Heart left ventricle (tissue), 16 donors: ENCODE results near the gene PDE6B. TPM values are rescaled to one million over a fixed set of nuclear protein-coding genes. Genes with fewer than 3 reads are reported as not detected.

Experiments
- ATAC-seq, 4 donors: fragments of 200-7000 bp; cut with Tn5 transposase; one replicate each; pipeline ENCODE4 v1.9.1; 2020 to 2022; ENCODE audit warnings: moderate library complexity in 4 of 4, mild to moderate bottlenecking in 3 of 4, moderate number of reproducible peaks in 1 of 4
- DNase-seq, 5 donors: peaks; one replicate each; pipeline ENCODE4 v3.0.0-alpha.2; 2020
- H3K27ac ChIP-seq, 12 donors: fragments of 200-600 bp; sonication (generic) in 4 of 12; one replicate each; pipeline versions ENCODE4 v1.5.0 to v1.8.0; 2016 to 2022; ENCODE audit warnings: mild to moderate bottlenecking in 2 of 12
- H3K27me3 ChIP-seq, 9 donors: fragments of 200-600 bp; sonication (generic) in 2 of 9; one replicate each; pipeline versions ENCODE4 v1.5.1 to v1.8.0; 2016 to 2022; ENCODE audit warnings: mild to moderate bottlenecking in 3 of 9
- H3K36me3 ChIP-seq, 9 donors: fragments of 200-600 bp; sonication (generic) in 2 of 9; one replicate each; pipeline versions ENCODE4 v1.5.0 to v1.8.0; 2018 to 2022; ENCODE audit warnings: mild to moderate bottlenecking in 2 of 9
- H3K4me1 ChIP-seq, 12 donors: fragments of 200-600 bp; sonication (generic) in 4 of 12; one replicate each; pipeline versions ENCODE4 v1.5.0 to v1.8.0; 2016 to 2022; ENCODE audit warnings: mild to moderate bottlenecking in 3 of 12
- H3K4me3 ChIP-seq, 12 donors: fragments of 200-600 bp; sonication (generic) in 4 of 12; one replicate each; pipeline versions ENCODE4 v1.5.0 to v1.8.0; 2017 to 2022; ENCODE audit warnings: mild to moderate bottlenecking in 9 of 12, moderate library complexity in 4 of 12
- H3K9me3 ChIP-seq, 12 donors: fragments of 200-600 bp; sonication (generic) in 4 of 12; one replicate each; pipeline versions ENCODE4 v1.5.0 to v1.8.0; 2016 to 2022; ENCODE audit warnings: mild to moderate bottlenecking in 1 of 12
- POLR2A ChIP-seq, 2 donors: fragments of 450-650 bp; IDR thresholded peaks; one replicate each; pipeline ENCODE4 v1.6.1; 2017; ENCODE audit warnings: antibody characterized with exemption in 2 of 2, mild to moderate bottlenecking in 2 of 2, moderate library complexity in 2 of 2
- WGBS, 4 donors: extraction: QIAGEN DNeasy Blood & Tissue Kit in 2 of 4; methylation state at CpG; one replicate each; pipeline versions ENCODE4 v1.1.5 to v1.1.7; 2013 to 2018; 5-methylcytosine and 5-hydroxymethylcytosine counted together
- intact Hi-C, 10 donors: fragments of 100-400 bp; cut with DNase I; formaldehyde crosslinking; loops; one replicate each; pipeline versions ENCODE4 v1.11.1 to v1.14.2; 2022
- polyA plus RNA-seq, 2 donors: library from polyadenylated mRNA; stranded (reverse); fragments of 200-250 nt; gene quantifications; one replicate each; pipeline ENCODE4 v1.2.3, GENCODE V29; 2013
- total RNA-seq, 9 donors: library from RNA; depleted of rRNA in 2 of 9; stranded (reverse); fragments of >200 nt in 2 of 9; fragmentation: NEBNext Ultra II Directional in 3 of 9; extraction: Animal tissue kit (Norgen Biotek cat#: 25700) in 3 of 9; gene quantifications; one replicate each; pipeline versions ENCODE4 v1.1.0 to v1.2.4, GENCODE V29; 2016 to 2023
- TF ChIP-seq, protein P1 (sequence below), 12 donors: fragments of 200-600 bp; sonication (generic) in 4 of 12; IDR thresholded peaks; one replicate each; pipeline versions ENCODE4 v1.5.0 to v1.8.0; 2018 to 2022; ENCODE audit warnings: antibody characterized with exemption in 12 of 12, mild to moderate bottlenecking in 5 of 12
- donor health status: ischemic (EF 13 %, LVEDD 7.1; RV severe dilation, severe dysfunction).
- donor health status: healthy with polysubstance abuse.
- donor health status: DM: no; HTN: yes; CAD: no.
- donor health status: DM: no; HTN: no; CAD: no.
- donor health status: ischemic (EF 25% LVEDD 6.9; RV normal size, moderate dysfunction).
- donor health status: ischemic (EF 25% LVEDD 5.7; RV mildly dilated, moderate dysfunction).
- donor health status: healthy.
- donor health status: DM: yes; HTN: yes; CAD: no.
- donor health status: ischemic (EF 35%, LVEDD 5.7; RV mildly dilated, moderate dysfunction).
- donor health status: nonischemic (EF 11% LVEDD 7.7; RV severe dilation, severe dysfunction).
- donor health status: DM: yes; HTN: yes; CAD: no.
- donor health status: PGD.
- donor health status: ischemic (EF 29% LVEDD 5.4; RV normal size, mild dysfunction).
- donor health status: nonischemic (EF 23%, LVEDD 6.1; RV moderate dilation, normal function).

PDE6B gene
- total and polyA plus RNA-seq, 11 donors: 0.61 to 8.4 (median 3.5) TPM

DNA sequence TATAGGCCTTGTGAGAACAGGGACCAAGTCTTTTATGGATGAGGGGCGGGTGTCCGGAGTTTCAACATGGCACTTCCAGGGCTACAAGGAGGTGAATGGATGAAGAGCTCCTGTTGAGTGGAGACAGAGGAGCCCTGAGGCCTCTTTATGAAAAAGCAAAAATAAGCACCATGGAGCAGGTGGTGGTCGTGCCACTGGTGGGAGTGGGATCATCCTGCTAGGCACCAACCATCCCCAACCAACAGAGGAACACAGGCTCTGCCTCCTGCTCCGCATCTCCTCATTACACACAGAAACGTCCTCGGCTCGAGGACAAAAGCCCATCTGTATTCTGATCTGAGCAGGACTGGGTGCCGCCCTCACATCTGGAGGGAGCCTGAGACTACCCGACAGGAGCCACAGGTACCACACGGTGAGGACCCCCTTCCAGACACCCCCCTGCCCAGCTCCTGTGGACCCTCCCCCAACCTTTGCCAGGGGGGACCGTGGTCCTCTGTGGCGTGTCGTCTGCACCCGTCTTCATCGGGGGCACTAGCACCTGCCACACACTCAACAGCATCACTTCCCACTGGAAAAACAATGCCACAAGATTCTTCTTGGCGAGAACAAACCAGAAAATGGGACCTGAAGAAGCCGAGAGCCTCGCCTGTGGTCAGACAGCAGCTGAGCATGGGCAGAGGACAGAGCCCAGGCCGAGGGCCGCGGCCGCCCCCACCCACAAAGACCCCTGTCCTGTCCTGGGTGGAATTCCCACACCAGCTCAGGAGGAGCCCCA is 3.9 kb upstream of the PDE6B start:
- Histone ChIP-seq H3K4me1 (no peaks in the 10 kb centered on the region), H3K27me3 (peaks cover 0 to 24% (median 0%) of the 10 kb centered on the region in 9 donors), H3K27ac (no peak overlapping the region), H3K4me3 (no peak overlapping the region), H3K9me3 (no peaks in the 10 kb centered on the region), H3K36me3 (no peaks in the 10 kb centered on the region)
- TF ChIP-seq POLR2A (IDR thresholded peaks at IDR 0.05): no peak
- TF ChIP-seq, protein P1, sequence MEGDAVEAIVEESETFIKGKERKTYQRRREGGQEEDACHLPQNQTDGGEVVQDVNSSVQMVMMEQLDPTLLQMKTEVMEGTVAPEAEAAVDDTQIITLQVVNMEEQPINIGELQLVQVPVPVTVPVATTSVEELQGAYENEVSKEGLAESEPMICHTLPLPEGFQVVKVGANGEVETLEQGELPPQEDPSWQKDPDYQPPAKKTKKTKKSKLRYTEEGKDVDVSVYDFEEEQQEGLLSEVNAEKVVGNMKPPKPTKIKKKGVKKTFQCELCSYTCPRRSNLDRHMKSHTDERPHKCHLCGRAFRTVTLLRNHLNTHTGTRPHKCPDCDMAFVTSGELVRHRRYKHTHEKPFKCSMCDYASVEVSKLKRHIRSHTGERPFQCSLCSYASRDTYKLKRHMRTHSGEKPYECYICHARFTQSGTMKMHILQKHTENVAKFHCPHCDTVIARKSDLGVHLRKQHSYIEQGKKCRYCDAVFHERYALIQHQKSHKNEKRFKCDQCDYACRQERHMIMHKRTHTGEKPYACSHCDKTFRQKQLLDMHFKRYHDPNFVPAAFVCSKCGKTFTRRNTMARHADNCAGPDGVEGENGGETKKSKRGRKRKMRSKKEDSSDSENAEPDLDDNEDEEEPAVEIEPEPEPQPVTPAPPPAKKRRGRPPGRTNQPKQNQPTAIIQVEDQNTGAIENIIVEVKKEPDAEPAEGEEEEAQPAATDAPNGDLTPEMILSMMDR (IDR thresholded peaks at IDR 0.05): no peak
- WGBS, 4 donors: 83 to 86% (median 84%) methylated on average over 16 to 22 of the region's 22 CpGs
- intact Hi-C loops: no loop called here
- DNase-seq (peak in 1 of 5 donors; percentile 27), ATAC-seq (no peak)

DNA sequence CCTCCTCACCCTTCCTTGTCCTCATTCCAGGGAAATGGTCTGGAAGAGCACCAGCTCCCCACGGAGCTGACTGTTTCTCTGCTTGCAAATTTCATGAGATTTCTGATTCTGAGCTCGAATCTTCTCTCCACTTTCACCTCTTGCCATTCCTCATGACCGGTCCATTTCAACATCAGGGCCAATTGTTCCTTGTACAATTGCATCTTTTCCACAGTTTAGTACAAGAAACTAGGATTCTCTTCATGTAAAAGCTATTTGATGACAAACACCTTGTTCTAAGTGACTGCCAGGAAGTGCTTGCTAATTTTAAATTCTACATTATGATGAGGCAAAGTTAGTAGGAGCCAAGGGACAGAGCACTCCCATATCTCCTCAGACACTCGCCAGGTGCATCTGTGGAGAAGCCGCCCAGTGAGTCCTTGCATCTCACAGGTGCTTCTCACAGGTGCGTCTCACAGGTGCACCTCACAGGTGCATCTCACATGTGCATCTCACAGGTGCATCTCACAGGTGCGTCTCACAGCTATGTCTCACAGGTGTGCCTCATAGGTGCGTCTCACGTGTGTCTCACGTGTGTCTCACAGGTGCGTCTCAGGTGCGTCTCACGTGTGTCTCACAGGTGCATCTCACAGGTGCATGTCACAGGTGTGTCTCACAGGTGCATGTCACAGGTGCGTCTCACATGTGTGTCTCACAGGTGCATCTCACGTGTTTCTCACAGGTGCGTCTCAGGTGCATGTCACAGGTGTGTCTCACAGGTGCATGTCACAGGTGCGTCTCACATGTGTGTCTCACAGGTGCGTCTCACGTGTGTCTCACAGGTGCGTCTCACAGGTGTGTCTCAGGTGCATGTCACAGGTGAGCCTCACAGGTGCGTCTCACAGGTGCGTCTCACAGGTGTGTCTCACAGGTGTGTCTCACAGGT is 3.0 kb upstream of the PDE6B start:
- Histone ChIP-seq H3K9me3 (no peaks in the 10 kb centered on the region), H3K4me1 (no peaks in the 10 kb centered on the region), H3K4me3 (no peak overlapping the region), H3K36me3 (no peaks in the 10 kb centered on the region), H3K27me3 (peaks cover 0 to 26% (median 0%) of the 10 kb centered on the region in 9 donors), H3K27ac (no peak overlapping the region)
- no peak for ATAC-seq
- DNase-seq: no peak
- TF ChIP-seq, protein P1 (IDR thresholded peaks at IDR 0.05): no peak
- no peak for TF ChIP-seq POLR2A (IDR thresholded peaks at IDR 0.05)
- intact Hi-C loops: no loop called here
- WGBS, 4 donors: 82 to 91% (median 89%) methylated on average over 19 to 22 of the region's 22 CpGs

DNA sequence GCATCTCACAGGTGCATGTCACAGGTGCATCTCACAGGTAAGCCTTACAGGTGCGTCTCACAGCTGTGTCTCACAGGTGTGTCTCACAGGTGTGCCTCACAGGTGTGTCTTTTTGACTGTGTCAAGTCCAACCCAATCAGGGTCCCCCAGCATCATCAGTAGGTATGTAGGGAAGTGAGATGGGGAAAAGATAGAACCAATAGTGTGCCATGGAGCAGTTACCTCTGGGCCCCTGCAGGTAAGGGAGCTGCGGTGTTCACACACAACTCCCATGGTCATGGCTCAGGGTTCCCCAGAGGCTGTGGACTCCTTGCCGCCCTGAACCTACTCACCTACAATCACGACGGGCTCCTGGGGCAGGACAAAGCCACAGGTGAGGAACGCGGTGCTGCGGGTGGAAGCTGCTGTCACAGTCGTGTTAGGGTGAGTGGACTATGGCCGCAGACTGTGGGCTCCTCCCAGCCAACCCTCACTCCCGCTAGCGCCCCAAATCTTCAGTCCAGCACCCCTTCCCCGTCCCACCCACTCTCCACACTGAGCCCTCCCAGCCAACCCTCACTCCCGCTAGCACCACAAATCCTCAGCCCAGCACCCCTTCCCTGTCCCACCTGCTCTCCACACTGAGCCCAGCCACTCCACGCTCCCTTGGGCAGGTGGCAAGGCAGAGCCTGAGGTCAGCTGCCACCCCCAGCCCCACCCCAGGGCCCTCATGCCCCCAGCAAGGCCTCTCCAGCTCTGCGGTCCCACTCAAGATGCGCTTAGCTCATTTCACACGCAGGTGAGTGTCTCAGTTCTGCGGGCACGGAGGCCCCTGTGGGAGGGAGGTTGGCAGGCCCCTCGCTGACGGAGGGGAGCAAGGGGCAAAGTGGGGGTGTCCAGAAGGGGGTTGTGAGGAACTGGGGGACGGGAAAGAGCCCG is 2.1 kb upstream of the PDE6B start:
- TF ChIP-seq, protein P1 (IDR thresholded peaks at IDR 0.05): no peak
- TF ChIP-seq POLR2A (IDR thresholded peaks at IDR 0.05): no peak
- Histone ChIP-seq H3K4me3 (no peak overlapping the region), H3K27ac (no peak overlapping the region), H3K9me3 (no peaks in the 10 kb centered on the region), H3K27me3 (peaks cover 0 to 21% (median 0%) of the 10 kb centered on the region in 9 donors), H3K36me3 (no peaks in the 10 kb centered on the region), H3K4me1 (no peaks in the 10 kb centered on the region)
- intact Hi-C loops: no loop called here
- WGBS, 4 donors: 80 to 83% (median 81%) methylated on average over 17 to 24 of the region's 24 CpGs
- no peak for DNase-seq
- no peak for ATAC-seq
